Measurements from ENCODE around the gene TPT1.
"Not testable (repeated sequence)": the region's sequence is repeated elsewhere in the genome, so short reads cannot be mapped to it uniquely, and the experiment has no call there.

TPT1 gene

DNA sequence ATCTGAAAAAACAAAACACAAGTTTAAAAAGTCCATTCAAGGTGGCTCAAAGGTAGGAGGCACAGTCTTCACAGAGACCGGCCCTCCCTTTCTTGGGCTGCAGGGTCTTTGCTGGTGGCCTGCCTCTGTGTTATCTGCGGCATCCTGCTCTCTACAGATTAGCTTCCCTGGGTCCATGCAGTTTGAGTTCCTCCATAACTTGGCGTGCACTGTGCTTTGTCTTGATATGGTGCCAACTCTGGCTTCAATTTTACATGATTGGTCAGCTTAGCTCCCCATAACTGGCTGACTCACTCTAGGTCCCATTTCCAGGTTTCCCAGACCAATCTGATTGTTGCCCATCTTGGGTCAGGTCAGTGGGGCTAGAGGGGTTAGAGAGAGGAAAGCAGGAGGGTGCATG lies 41.8 kb downstream of the TPT1 start:
- DNase-seq = no peak

DNA sequence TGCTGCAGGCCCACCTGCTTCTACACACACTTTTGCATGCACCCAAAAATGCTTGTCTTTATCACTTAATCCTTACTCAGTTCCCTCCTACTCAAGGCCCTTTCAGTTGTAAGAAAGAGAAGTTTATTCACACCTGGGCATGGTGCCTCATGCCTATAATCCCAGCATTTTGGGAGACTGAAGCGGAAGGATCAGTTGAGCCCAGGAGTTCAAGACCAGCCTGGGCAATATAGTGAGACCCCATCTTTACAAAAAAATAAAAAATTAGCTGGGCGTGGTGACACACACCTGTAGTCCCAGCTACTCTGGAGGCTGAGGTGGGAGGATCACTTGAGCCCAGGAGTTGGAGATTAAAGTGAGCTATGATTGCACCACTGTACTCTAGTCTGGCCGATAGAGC lies 42.4 kb downstream of the TPT1 start:
- DNase-seq = not testable (repeated sequence)

DNA sequence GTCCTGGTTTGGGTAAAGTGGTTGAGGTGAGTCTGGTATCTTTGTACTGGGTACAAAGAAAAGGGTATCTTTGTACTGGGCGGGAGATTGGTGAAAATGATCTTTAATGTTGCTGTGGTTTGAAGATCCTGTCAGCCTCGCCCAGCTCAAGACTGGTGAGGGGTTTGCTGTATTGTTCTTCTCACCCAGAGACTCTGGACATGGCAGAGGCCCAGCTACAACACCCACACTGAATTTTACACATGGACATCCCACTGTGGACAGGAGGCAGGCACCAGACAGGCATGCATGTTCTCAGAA lies 42.8 kb downstream of the TPT1 start:
- DNase-seq = no peak

DNA sequence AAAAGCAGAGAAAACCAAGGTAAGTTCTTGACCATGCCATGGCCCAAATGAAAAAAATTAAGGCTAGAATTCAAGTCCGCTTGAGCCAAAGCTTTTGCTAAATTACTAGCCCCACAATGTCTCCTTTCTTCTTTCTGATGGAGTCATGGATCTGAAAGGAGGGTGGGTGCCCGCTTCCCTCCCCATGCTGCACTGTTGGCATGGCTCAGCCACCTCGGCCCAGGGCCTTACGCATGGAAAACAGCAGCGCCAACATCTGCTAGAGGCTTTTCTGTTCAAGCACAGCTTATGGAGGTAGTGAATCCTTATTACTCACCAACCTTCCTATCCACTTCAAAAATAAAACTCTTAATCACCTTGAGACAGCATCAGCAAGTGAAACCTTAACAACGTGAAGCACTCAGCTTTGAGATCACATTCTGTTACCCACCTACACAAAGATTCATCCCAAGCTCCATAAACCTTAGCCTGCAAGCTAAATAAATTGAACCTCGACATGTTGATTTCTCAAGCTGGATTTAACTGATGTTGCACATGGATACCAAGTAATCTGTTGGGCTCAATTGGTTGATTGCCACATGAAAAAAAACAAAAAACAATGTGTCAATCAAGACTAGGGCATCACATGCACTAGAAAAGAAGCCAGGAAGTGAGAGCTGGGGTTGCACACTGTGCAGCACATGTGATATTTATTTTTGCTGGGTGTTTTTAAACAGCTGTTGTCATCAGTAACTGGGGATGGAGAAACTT lies 43.4 kb downstream of the TPT1 start:
- DNase-seq = no peak

DNA sequence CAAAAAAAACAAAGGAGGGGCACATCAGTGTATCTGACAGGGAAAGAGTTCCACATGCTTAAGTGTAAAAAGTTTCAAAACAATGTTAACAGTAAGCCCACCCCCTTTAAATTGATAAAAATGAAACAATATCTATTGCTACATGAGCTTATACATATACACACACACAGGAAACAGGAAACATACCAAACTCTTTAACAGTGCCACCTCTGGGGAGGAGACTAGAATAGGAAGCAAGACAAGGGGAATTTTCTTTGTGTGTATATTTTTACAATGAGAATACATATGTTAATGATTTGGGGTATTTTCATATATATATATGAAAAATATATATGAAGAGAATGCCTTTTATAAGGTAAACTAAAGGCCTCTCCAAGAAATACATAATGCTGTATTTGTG lies 44.7 kb downstream of the TPT1 start:
- no peak for DNase-seq

DNA sequence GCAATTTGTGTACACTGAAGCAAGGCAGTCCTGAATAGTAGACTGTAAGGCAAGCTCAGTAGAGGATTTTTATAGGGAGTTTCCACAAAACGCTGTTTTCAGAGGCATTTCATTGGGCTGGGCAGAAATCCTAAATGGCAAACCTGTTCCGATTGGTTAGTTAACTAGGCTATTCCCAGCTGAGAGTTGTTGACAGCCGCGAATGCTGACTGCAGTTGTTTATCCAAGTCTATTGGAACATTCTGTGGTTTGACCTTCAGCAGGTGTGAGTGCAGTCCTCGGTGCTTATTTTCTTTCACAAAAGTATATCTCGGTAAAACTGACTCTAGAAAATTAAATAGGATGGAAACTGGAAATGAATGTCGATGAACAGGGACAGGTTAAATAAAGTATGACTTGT lies 45.4 kb downstream of the TPT1 start:
- no peak for DNase-seq

DNA sequence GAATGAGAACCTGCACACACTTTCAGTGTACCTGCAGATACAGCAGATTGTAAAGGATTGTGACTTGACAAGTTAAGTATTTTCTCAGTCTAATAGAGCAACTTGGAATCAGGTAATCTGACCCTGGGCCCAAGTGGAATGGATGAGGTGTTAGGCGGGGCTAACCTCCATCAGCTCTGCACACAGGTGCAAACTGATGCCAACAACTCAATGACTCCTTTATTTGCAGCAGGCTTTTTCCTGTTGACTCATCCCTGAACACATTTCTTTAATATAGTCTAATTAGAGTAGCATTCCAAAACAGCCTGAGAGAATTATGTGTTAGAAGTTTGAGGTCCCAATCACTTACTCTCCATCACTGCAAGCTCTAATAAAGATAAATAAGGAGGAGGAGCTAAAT lies 48.8 kb downstream of the TPT1 start:
- no peak for DNase-seq

DNA sequence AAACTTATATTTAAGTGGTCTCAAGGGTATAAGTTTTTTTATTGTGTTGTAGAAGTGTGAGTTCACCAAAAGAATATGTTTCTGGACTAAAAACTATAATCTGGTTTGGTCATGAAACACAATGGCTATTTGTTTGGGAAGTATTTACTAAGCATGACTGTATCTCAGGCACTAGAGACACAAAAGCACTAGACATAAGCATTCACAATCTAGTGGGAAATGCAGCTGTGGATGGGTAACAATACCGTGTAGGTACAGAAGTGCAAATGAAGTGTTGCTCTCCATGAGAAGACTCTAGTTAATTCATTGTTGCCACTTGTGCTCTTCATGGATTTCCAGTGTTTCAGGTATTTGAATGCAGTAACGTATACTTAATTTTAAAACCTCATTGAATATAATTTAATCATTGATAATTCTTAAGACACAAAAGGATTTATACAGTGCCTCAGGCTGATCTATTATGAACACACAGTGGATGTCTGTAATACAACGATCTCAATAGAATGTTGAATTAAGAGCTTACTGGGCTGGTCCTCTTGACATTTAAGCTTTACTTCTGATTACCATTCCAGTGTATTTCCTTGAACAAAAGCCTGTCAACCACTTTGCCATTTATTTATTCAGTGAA lies 50.9 kb downstream of the TPT1 start:
- no peak for DNase-seq

Measured in bone marrow (tissue), 2 donors.